ENCODE data around the gene TSC22D4.

GRCh38 chr7:100431286-100431735, 47.7 kb downstream of the TSC22D4 start:
- TF ChIP-seq CTCF (IDR thresholded peaks at IDR 0.05) (no peak), POLR2A (IDR thresholded peaks at IDR 0.05) (no peak)

Data from lower leg skin (tissue), 3 donors.